Islet of Langerhans (tissue), 1 donor: ENCODE results near the gene NUFIP1.
"Not testable (repeated sequence)": the region's sequence is repeated elsewhere in the genome, so short reads cannot be mapped to it uniquely, and the experiment has no call there.

Experiments used
- FAIRE-seq: peaks from one replicate; lab custom pipeline; 2011; peaks lifted over from hg19 to GRCh38; lab: Jason Lieb, UNC

The NUFIP1 gene

GRCh38 chr13:44989071-44989889, at the start of gene NUFIP1, which contains the start of gene GPALPP1:
Gene NUFIP1 (minus strand): TSS chr13:44989471. CDS start chr13:44989436, 35 bp downstream.
Gene GPALPP1 (plus strand): TSS chr13:44989538. CDS start chr13:44989655, 117 bp downstream.
- FAIRE-seq, result peak; percentile 90

- no peak for FAIRE-seq
These were observed 46.9 kb upstream of the NUFIP1 start for GRCh38 chr13:45036206-45036605.

- FAIRE-seq, result no peak
These were observed 45.1 kb upstream of the NUFIP1 start for GRCh38 chr13:45034342-45034741.

- FAIRE-seq, result no peak
These were observed 35.6 kb upstream of the NUFIP1 start for GRCh38 chr13:45024847-45025246.

- FAIRE-seq, result no peak
These were observed 32.0 kb upstream of the NUFIP1 start for GRCh38 chr13:45021250-45021649.

GRCh38 chr13:45019981-45020380, 30.7 kb upstream of the NUFIP1 start:
- FAIRE-seq, result not testable (repeated sequence)

- FAIRE-seq, result no peak
These were observed 27.6 kb upstream of the NUFIP1 start for GRCh38 chr13:45016792-45017425.

- FAIRE-seq, result no peak
These were observed 26.0 kb upstream of the NUFIP1 start for GRCh38 chr13:45015300-45015699.

GRCh38 chr13:45011198-45011597, 21.9 kb upstream of the NUFIP1 start:
- no peak for FAIRE-seq

GRCh38 chr13:45007823-45008222, 18.6 kb upstream of the NUFIP1 start:
- no peak for FAIRE-seq

GRCh38 chr13:45007225-45007624, 18.0 kb upstream of the NUFIP1 start:
- no peak for FAIRE-seq

GRCh38 chr13:45004096-45004495, 14.8 kb upstream of the NUFIP1 start:
- no peak for FAIRE-seq

- no peak for FAIRE-seq
These were observed 14.1 kb upstream of the NUFIP1 start for GRCh38 chr13:45003417-45003816.

- no peak for FAIRE-seq
These were observed 670 bp upstream of the NUFIP1 start for GRCh38 chr13:44989941-44990340.

- FAIRE-seq, result no peak
These were observed 10.9 kb downstream of the NUFIP1 start for GRCh38 chr13:44978328-44978727.

GRCh38 chr13:44976949-44977583, 12.2 kb downstream of the NUFIP1 start:
- FAIRE-seq, result no peak

- FAIRE-seq, result no peak
These were observed 13.1 kb downstream of the NUFIP1 start for GRCh38 chr13:44976196-44976595.

GRCh38 chr13:44974056-44974793, 15.0 kb downstream of the NUFIP1 start:
- no peak for FAIRE-seq

- FAIRE-seq, result peak; percentile 99
These were observed 16.2 kb downstream of the NUFIP1 start for GRCh38 chr13:44972956-44973581.

- no peak for FAIRE-seq
These were observed 17.3 kb downstream of the NUFIP1 start for GRCh38 chr13:44971656-44972595.
